Left lung (tissue), 10 donors: Measurements from ENCODE around the gene GIPC3. TPM values are rescaled to one million over a fixed set of nuclear protein-coding genes. Genes with fewer than 3 reads are reported as not detected.
"Not testable (repeated sequence)": the region's sequence is repeated elsewhere in the genome, so short reads cannot be mapped to it uniquely, and the experiment has no call there.

Experiments
- ATAC-seq: fragments of 200-7000 bp; cut with Tn5 transposase; one replicate; pipeline ENCODE4 v1.9.1; 2020; ENCODE audit warnings: moderate library complexity
- DNase-seq, 4 donors: peaks; one replicate each; pipeline ENCODE4 v3.0.0-alpha.2; 2013 to 2020
- H3K27ac ChIP-seq, 2 donors: fragments of 200-600 bp; sonication (generic) in 1 of 2; one replicate each; pipeline versions ENCODE4 v1.5.0 to v1.8.0; 2020 to 2021
- H3K27me3 ChIP-seq, 2 donors: fragments of 200-600 bp; sonication (generic) in 1 of 2; one replicate each; pipeline versions ENCODE4 v1.5.0 to v1.8.0; 2020 to 2021
- H3K36me3 ChIP-seq, 2 donors: fragments of 200-600 bp; sonication (generic) in 1 of 2; one replicate each; pipeline versions ENCODE4 v1.5.0 to v1.8.0; 2020 to 2021
- H3K4me1 ChIP-seq, 2 donors: fragments of 200-600 bp; one replicate each; pipeline ENCODE4 v1.8.0; 2021
- H3K4me3 ChIP-seq, 2 donors: fragments of 200-600 bp; sonication (generic) in 1 of 2; one replicate each; pipeline versions ENCODE4 v1.5.0 to v1.8.0; 2020 to 2021; ENCODE audit warnings: mild to moderate bottlenecking in 1 of 2
- H3K9me3 ChIP-seq, 2 donors: fragments of 200-600 bp; sonication (generic) in 1 of 2; one replicate each; pipeline versions ENCODE4 v1.5.0 to v1.8.0; 2020 to 2021
- intact Hi-C, 2 donors: fragments of 100-400 bp; cut with DNase I; formaldehyde crosslinking; loops; one replicate each; pipeline versions ENCODE4 v1.11.2 to v1.14.2; 2022
- polyA plus RNA-seq, 6 donors: library from polyadenylated mRNA; unstranded; fragments of 120-200 nt; gene quantifications; one replicate each; pipeline ENCODE4 v1.2.1, GENCODE V29; 2013; ENCODE audit not compliant: insufficient read length in 6 of 6
- total RNA-seq, 2 donors: library from RNA; stranded (reverse); fragmentation: NEBNext Ultra II Directional; extraction: Animal tissue kit (Norgen Biotek cat#: 25700); gene quantifications; one replicate each; pipeline ENCODE4 v1.2.1, GENCODE V29; 2021
- TF ChIP-seq, protein P1 (sequence below), 2 donors: fragments of 200-600 bp; sonication (generic) in 1 of 2; IDR thresholded peaks; one replicate each; pipeline versions ENCODE4 v1.5.0 to v1.8.0; 2021; ENCODE audit warnings: antibody characterized with exemption in 2 of 2
- donor health status: DM: no; HTN: yes; CAD: no.
- donor health status: DM: no; HTN: no; CAD: no.

The GIPC3 gene
- total and polyA plus RNA-seq, 8 donors, result 3.1 to 8.5 (median 4.4) TPM

DNA sequence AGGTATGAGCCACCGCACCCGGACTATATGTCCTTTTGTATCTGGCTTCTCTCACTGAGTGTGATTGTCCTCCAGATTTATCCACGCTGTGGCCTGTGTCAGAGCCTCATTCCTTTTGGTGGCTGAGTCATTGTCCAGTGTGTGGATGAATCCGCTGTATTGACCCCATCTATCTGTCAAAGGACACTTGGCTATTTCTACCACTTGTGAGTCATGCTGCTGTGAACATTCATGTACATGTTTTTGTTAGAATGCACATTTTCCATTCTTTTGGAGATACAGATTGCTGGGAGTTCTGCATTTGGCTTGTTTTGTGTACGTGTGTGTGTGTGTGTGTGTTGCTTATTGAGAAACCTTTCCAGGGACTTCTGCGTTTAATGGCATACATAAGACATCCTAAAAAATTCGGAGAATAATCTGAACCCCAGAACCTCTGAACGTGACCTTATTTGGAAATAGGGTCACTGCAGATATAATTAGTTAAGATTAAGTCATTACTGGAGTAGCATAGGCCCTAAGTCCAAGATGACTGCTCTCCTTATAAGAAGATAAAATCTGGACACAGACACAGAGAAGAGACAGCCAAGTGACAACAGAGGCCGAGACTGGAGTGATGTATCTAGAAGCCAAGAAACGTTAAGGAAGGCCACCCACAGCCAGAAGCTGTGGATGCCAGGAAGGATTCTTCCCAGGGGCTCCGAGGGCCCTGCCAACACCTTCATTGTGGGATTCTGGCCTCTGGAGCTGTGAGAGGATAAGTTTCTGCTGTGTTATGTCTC is 4.9 kb upstream of the GIPC3 start:
- Histone ChIP-seq H3K9me3 (no peaks in the 10 kb centered on the region), H3K4me1 (peaks cover 0 to 14% of the 10 kb centered on the region in 2 donors), H3K27me3 (peaks cover 6 to 19% of the 10 kb centered on the region in 2 donors), H3K36me3 (peaks cover 0 to 16% of the 10 kb centered on the region in 2 donors), H3K4me3 (no peak overlapping the region), H3K27ac (peak overlapping the region; percentile 7 to 66)
- TF ChIP-seq, protein P1, sequence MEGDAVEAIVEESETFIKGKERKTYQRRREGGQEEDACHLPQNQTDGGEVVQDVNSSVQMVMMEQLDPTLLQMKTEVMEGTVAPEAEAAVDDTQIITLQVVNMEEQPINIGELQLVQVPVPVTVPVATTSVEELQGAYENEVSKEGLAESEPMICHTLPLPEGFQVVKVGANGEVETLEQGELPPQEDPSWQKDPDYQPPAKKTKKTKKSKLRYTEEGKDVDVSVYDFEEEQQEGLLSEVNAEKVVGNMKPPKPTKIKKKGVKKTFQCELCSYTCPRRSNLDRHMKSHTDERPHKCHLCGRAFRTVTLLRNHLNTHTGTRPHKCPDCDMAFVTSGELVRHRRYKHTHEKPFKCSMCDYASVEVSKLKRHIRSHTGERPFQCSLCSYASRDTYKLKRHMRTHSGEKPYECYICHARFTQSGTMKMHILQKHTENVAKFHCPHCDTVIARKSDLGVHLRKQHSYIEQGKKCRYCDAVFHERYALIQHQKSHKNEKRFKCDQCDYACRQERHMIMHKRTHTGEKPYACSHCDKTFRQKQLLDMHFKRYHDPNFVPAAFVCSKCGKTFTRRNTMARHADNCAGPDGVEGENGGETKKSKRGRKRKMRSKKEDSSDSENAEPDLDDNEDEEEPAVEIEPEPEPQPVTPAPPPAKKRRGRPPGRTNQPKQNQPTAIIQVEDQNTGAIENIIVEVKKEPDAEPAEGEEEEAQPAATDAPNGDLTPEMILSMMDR (IDR thresholded peaks at IDR 0.05), result no peak
- intact Hi-C loops, result no loop called here
- peak; percentile 46 for ATAC-seq
- DNase-seq, result peak in 2 of 4 donors; percentile 81 to 88

DNA sequence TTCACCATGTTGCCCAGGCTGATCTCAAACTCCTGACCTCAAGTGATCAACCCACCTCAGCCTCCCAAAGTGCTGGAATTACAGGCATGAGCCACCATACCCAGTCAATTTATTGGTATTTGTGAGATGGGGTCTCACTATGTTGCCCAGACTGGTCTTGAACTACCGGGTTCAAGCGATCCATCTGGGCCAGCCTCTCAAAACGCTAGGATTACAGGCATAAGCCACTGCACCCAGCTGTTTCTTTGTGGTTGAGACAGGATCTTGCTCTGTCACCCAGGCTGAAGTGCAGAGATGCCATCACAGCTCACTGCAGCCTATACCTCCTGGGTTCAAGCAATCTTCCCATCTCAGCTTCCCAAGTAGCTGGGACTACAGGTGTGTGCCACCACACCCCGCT is 3.5 kb upstream of the GIPC3 start:
- intact Hi-C loops, H3K27ac ChIP-seq, ATAC-seq, DNase-seq, H3K4me1 ChIP-seq, H3K4me3 ChIP-seq, H3K9me3 ChIP-seq, H3K36me3 ChIP-seq: not testable (repeated sequence)
- H3K27me3 ChIP-seq, result peaks cover 14 to 34% of the 10 kb centered on the region in 2 donors

DNA sequence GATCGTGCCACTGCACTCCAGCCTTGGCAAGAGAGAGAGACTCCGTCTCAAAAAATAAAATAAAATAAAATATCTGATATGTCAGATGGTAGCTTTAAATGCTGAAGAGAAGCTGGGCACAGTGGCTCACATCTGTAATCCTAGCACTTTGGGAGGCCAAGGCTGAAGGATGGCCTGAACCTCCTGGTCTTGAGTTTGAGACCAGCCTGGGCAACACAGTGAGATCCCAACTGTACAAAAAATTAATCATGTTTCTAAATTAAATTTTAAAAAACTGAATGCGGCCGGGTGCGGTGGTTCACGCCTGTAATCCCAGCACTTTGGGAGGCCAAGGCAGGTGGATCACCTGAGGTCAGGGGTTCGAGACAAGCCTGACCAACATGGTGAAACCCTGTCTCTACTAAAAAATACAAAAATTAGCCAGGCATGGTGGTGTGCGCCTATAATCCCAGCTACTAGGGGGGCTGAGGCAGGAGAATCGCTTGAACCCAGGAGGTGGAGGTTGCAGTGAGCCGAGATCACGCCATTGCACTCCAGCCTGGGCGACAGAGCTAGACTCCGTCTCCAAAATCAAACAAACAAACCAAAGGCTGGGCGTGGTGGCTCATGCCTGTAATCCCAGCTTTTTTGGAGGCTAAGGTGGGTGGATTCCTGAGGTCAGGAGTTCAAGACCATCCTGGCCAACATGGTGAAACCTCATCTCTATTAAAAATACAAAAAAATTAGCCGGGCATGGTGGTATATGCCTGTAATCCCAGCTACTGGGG is 1.1 kb upstream of the GIPC3 start:
- ATAC-seq, H3K27ac ChIP-seq, H3K36me3 ChIP-seq, H3K9me3 ChIP-seq, H3K4me1 ChIP-seq, H3K4me3 ChIP-seq, DNase-seq, intact Hi-C loops: not testable (repeated sequence)
- H3K27me3 ChIP-seq, result peaks cover 14 to 37% of the 10 kb centered on the region in 2 donors

DNA sequence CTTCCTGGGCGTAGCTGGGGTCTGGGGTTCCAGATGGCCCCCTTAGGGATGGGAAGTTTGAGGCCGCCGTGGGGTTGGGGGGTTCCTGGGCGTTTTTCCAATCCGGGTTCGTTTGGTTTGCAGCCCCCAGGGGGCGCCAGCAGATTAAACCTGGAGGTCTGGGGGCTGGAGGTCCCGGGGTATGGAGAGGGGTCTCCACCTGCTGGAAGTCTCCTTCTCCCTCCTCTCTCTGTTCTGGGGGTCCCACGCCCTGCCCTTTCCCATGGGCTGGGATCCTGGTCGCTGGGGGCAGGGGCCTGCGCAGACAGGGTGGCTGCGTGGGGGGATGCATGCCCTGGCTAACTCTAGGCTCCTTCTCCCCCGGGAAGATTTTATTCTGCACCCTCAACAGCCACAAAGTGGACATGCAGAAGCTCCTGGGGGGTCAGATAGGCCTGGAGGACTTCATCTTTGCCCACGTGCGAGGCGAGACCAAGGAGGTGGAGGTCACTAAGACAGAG is 899 bp downstream of the GIPC3 start:
- no peak overlapping the region for H3K27ac ChIP-seq
- peak overlapping the region; percentile 9 to 31 for H3K4me3 ChIP-seq
- peaks cover 0 to 6% of the 10 kb centered on the region in 2 donors for H3K4me1 ChIP-seq
- DNase-seq (no peak), ATAC-seq (no peak)
- no peaks in the 10 kb centered on the region for H3K36me3 ChIP-seq
- peaks cover 14 to 37% of the 10 kb centered on the region in 2 donors for H3K27me3 ChIP-seq
- TF ChIP-seq, protein P1 (IDR thresholded peaks at IDR 0.05), result peak; percentile 22 to 46
- no peaks in the 10 kb centered on the region for H3K9me3 ChIP-seq
- intact Hi-C loops, result no loop called here

DNA sequence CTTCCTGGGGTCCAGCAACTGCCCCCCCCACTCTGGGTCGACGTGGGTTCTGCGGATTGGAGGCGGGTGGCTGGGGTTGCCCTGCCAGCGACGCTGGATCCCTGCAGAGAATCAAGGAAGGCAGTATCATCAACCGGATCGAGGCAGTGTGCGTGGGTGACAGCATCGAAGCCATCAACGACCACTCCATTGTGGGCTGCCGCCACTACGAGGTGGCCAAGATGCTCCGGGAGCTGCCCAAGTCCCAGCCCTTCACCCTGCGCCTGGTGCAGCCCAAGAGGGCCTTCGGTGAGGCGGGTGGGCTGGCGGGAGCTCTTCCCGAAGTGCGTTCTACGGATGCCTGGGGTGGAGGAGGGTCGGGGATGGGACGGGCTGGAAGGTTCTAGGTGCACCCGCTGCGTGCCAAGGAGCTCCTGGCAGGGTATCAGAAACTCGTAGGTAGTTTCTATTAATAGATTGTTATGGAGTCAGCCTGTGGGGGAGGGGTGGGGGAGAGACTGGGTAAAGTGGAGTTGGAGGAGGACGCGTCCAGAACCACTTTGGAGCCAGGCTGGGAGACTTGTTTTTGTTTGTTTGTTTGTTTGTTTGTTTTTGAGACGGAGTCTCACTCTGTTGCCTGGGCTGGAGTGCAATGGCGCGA is 1.5 kb downstream of the GIPC3 start:
- Histone ChIP-seq H3K27ac (no peak overlapping the region), H3K9me3 (no peaks in the 10 kb centered on the region), H3K27me3 (peaks cover 14 to 37% of the 10 kb centered on the region in 2 donors), H3K36me3 (no peaks in the 10 kb centered on the region), H3K4me3 (no peak overlapping the region), H3K4me1 (peaks cover 0 to 6% of the 10 kb centered on the region in 2 donors)
- peak; percentile 44 for ATAC-seq
- intact Hi-C loops, result no loop called here
- TF ChIP-seq, protein P1 (IDR thresholded peaks at IDR 0.05), result no peak
- DNase-seq, result no peak
